Measurements from ENCODE around the gene ZBED4. TPM values are rescaled to one million over a fixed set of nuclear protein-coding genes. Genes with fewer than 3 reads are reported as not detected.

ZBED4 gene
- total RNA-seq, 2 experiments from 2014 or later: 18.4 TPM

GRCh38 chr22:49933236-49934159 lies 79.9 kb downstream of the ZBED4 start:
- ChIA-PET POLR2A (interaction anchor here (1.0 to 2.0 kb wide), 6 partner anchors 16 to 97 kb away, joined by 3 to 6 read pairs (median 4); partner anchors contain the start of genes ALG12, CRELD2 and PIM3), CTCF (interaction anchor here (0.6 to 5.0 kb wide), 3 partner anchors 46 to 376 kb away, joined by 3 to 95 read pairs (median 9); no protein-coding TSS in a partner anchor)
- no peak for DNase-seq
- Mint-ChIP-seq H3K36me3 (no peaks in the 10 kb centered on the region), H3K4me1 (ENCODE audit: low read depth) (peaks cover 39% of the 10 kb centered on the region), H3K27me3 (no peaks in the 10 kb centered on the region), H3K27ac (peak overlapping the region; percentile 71), H3K4me3 (peak overlapping the region; percentile 69), H3K9me3 (no peaks in the 10 kb centered on the region)
- intact Hi-C loops (cut with micrococcal nuclease): loop anchor here (10.0 kb wide), 1 partner anchor 601 kb away; the partner anchor contains the start of gene TYMP

- Mint-ChIP-seq H3K9me3 (no peaks in the 10 kb centered on the region), H3K27ac (peak overlapping the region; percentile 71), H3K4me3 (peak overlapping the region; percentile 69), H3K4me1 (ENCODE audit: low read depth) (peaks cover 44% of the 10 kb centered on the region), H3K27me3 (no peaks in the 10 kb centered on the region), H3K36me3 (no peaks in the 10 kb centered on the region)
- ChIA-PET CTCF (interaction anchor here (0.6 to 5.0 kb wide), 2 partner anchors 96 to 375 kb away, joined by 3 to 95 read pairs; no protein-coding TSS in a partner anchor), POLR2A (interaction anchor here (1.0 to 2.0 kb wide), 4 partner anchors 16 to 83 kb away, joined by 4 to 6 read pairs (median 4); partner anchors contain the start of genes ALG12 and CRELD2)
- peak; percentile 71 for DNase-seq
- intact Hi-C loops (cut with micrococcal nuclease): loop anchor here (10.0 kb wide), 1 partner anchor 600 kb away; the partner anchor contains the start of gene TYMP
Observed at GRCh38 chr22:49934160-49934890, 80.7 kb downstream of the ZBED4 start.

GRCh38 chr22:49934891-49935557 lies 81.4 kb downstream of the ZBED4 start:
- POLR2A ChIA-PET: interaction anchor here (5.7 kb wide), 1 partner anchor 26 kb away, joined by 58 read pairs; the partner anchor contains the start of gene PIM3

GRCh38 chr22:49935561-49935960 lies 81.9 kb downstream of the ZBED4 start:
- H3K4me3 Mint-ChIP-seq: peak overlapping the region; percentile 39
- ChIA-PET POLR2A (interaction anchor here (0.6 to 5.7 kb wide), 6 partner anchors 18 to 106 kb away, joined by 3 to 58 read pairs (median 6); partner anchors contain the start of gene PIM3), CTCF (interaction anchor here (1.0 to 1.8 kb wide), 3 partner anchors 27 to 168 kb away, joined by 3 to 8 read pairs (median 7); no protein-coding TSS in a partner anchor)
- no peaks in the 10 kb centered on the region for H3K9me3 Mint-ChIP-seq
- H3K27me3 Mint-ChIP-seq: no peaks in the 10 kb centered on the region
- H3K27ac Mint-ChIP-seq: peak overlapping the region; percentile 73
- no peaks in the 10 kb centered on the region for H3K36me3 Mint-ChIP-seq
- DNase-seq: no peak
- intact Hi-C loops (cut with micrococcal nuclease): loop anchor here (10.0 kb wide), 1 partner anchor 599 kb away; the partner anchor contains the start of gene TYMP
- peaks cover 40% of the 10 kb centered on the region for H3K4me1 Mint-ChIP-seq (ENCODE audit: low read depth)

More at GRCh38 chr22:49934891-49935557, 81.4 kb downstream of the ZBED4 start:
- peak; percentile 94 for DNase-seq
- Mint-ChIP-seq H3K27me3 (no peaks in the 10 kb centered on the region), H3K4me1 (ENCODE audit: low read depth) (peaks cover 45% of the 10 kb centered on the region), H3K9me3 (no peaks in the 10 kb centered on the region), H3K4me3 (peak overlapping the region; percentile 69), H3K36me3 (no peaks in the 10 kb centered on the region), H3K27ac (peak overlapping the region; percentile 73)
- CTCF ChIA-PET: interaction anchor here (1.8 kb wide), 1 partner anchor 96 kb away, joined by 8 read pairs; no protein-coding TSS in a partner anchor
- intact Hi-C loops (cut with micrococcal nuclease): loop anchor here (10.0 kb wide), 1 partner anchor 600 kb away; the partner anchor contains the start of gene TYMP

- Mint-ChIP-seq H3K27me3 (no peaks in the 10 kb centered on the region), H3K27ac (peak overlapping the region; percentile 91), H3K4me3 (peak overlapping the region; percentile 51), H3K4me1 (ENCODE audit: low read depth) (peaks cover 36% of the 10 kb centered on the region), H3K9me3 (no peaks in the 10 kb centered on the region), H3K36me3 (no peaks in the 10 kb centered on the region)
- ChIA-PET CTCF (interaction anchor here (0.5 to 1.8 kb wide), 5 partner anchors 26 to 683 kb away, joined by 3 to 8 read pairs (median 6); no protein-coding TSS in a partner anchor), POLR2A (interaction anchor here (0.6 to 5.7 kb wide), 9 partner anchors 19 to 107 kb away, joined by 3 to 58 read pairs (median 4); partner anchors contain the start of gene PIM3)
- peak; percentile 99 for DNase-seq
- intact Hi-C loops (cut with micrococcal nuclease): loop anchor here (1.0 to 10.0 kb wide), 5 partner anchors 9 to 599 kb away; partner anchors contain the start of gene TYMP
Observed at GRCh38 chr22:49936018-49936972, 82.7 kb downstream of the ZBED4 start.

- no peaks in the 10 kb centered on the region for H3K27me3 Mint-ChIP-seq
- ChIA-PET CTCF (interaction anchor here (1.0 to 1.8 kb wide), 4 partner anchors 25 to 169 kb away, joined by 3 to 8 read pairs (median 6); no protein-coding TSS in a partner anchor), POLR2A (interaction anchor here (1.2 to 5.7 kb wide), 5 partner anchors 24 to 81 kb away, joined by 3 to 58 read pairs (median 8); partner anchors contain the start of gene PIM3)
- peak overlapping the region; percentile 91 for H3K27ac Mint-ChIP-seq
- no peak for DNase-seq
- H3K36me3 Mint-ChIP-seq: no peaks in the 10 kb centered on the region
- peaks cover 32% of the 10 kb centered on the region for H3K4me1 Mint-ChIP-seq (ENCODE audit: low read depth)
- peak overlapping the region; percentile 51 for H3K4me3 Mint-ChIP-seq
- no peaks in the 10 kb centered on the region for H3K9me3 Mint-ChIP-seq
- intact Hi-C loops (cut with micrococcal nuclease): loop anchor here (1.0 to 10.0 kb wide), 5 partner anchors 8 to 598 kb away; partner anchors contain the start of gene TYMP
Observed at GRCh38 chr22:49936973-49937757, 83.5 kb downstream of the ZBED4 start.

- peaks cover 29% of the 10 kb centered on the region for H3K4me1 Mint-ChIP-seq (ENCODE audit: low read depth)
- H3K4me3 Mint-ChIP-seq: peak overlapping the region; percentile 23
- POLR2A ChIA-PET: interaction anchor here (5.7 kb wide), 1 partner anchor 23 kb away, joined by 58 read pairs; the partner anchor contains the start of gene PIM3
- CTCF ChIA-PET: interaction anchor here (1.0 kb wide), 1 partner anchor 42 kb away, joined by 3 read pairs; no protein-coding TSS in a partner anchor
- no peaks in the 10 kb centered on the region for H3K9me3 Mint-ChIP-seq
- H3K27me3 Mint-ChIP-seq: no peaks in the 10 kb centered on the region
- no peak for DNase-seq
- H3K36me3 Mint-ChIP-seq: no peaks in the 10 kb centered on the region
- intact Hi-C loops (cut with micrococcal nuclease): loop anchor here (2.0 to 10.0 kb wide), 2 partner anchors 33 to 597 kb away; partner anchors contain the start of gene TYMP
- H3K27ac Mint-ChIP-seq: peak overlapping the region; percentile 23
Observed at GRCh38 chr22:49937758-49938564, 84.3 kb downstream of the ZBED4 start.

- CTCF ChIA-PET: no interaction called here
Observed at GRCh38 chr22:49938565-49939136, 85.0 kb downstream of the ZBED4 start.

More at GRCh38 chr22:49938565-49939136, 85.0 kb downstream of the ZBED4 start:
- POLR2A ChIA-PET: interaction anchor here (5.7 kb wide), 1 partner anchor 22 kb away, joined by 58 read pairs; the partner anchor contains the start of gene PIM3
- H3K4me1 Mint-ChIP-seq (ENCODE audit: low read depth): peaks cover 23% of the 10 kb centered on the region
- no peaks in the 10 kb centered on the region for H3K9me3 Mint-ChIP-seq
- H3K36me3 Mint-ChIP-seq: no peaks in the 10 kb centered on the region
- H3K27ac Mint-ChIP-seq: no peak overlapping the region
- no peak overlapping the region for H3K4me3 Mint-ChIP-seq
- DNase-seq: no peak
- intact Hi-C loops (cut with micrococcal nuclease): loop anchor here (10.0 kb wide), 1 partner anchor 596 kb away; the partner anchor contains the start of gene TYMP
- no peaks in the 10 kb centered on the region for H3K27me3 Mint-ChIP-seq

Data from activated CD4-positive, alpha-beta memory T cell treated with anti-CD3 and anti-CD28 coated beads for 36 hours (primary cell).